ENCODE data around the gene RAB44.

DNA sequence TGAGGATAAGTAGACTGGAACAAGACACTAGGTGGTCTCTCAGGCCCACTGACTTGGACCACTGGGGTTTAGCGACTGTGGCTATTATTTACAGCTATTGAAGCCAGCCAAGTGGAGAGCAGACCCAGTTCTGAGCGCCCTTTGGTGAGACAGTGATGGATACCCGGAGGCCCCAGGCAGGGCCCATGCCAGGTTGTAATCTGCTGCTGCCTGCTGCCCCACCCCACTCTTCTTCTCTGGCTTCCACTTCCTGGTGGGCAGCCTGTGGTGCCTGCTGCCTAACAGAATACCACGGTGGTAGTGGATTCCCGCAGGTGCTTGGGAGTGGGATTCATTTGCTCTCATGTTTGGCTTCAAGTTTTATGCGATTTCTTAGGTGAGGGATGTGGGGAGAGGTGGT is 570 bp downstream of the RAB44 start:
- TF ChIP-seq GATA2 (CRISPR knock-in tag; IDR thresholded peaks at IDR 0.05) (no peak), GABPA (IDR thresholded peaks at IDR 0.05; ENCODE audit: low read depth) (no peak), YY1 (IDR thresholded peaks at IDR 0.05; ENCODE audit: low read depth) (no peak), MXI1 (IDR thresholded peaks at IDR 0.05; ENCODE audit: low read depth, low read length) (no peak), PBX3 (IDR thresholded peaks at IDR 0.05) (no peak), POLR2AphosphoS5 (IDR thresholded peaks at IDR 0.05; ENCODE audit: low read depth, low read length) (no peak), TCF12 (IDR thresholded peaks at IDR 0.05) (no peak), MAX (IDR thresholded peaks at IDR 0.05; ENCODE audit: low read depth) (no peak), REST (IDR thresholded peaks at IDR 0.05; ENCODE audit: low read depth, low read length) (no peak), TAF1 (IDR thresholded peaks at IDR 0.05; ENCODE audit: borderline replicate concordance, low read depth, low read length) (no peak)
- TF ChIP-seq, protein P1, sequence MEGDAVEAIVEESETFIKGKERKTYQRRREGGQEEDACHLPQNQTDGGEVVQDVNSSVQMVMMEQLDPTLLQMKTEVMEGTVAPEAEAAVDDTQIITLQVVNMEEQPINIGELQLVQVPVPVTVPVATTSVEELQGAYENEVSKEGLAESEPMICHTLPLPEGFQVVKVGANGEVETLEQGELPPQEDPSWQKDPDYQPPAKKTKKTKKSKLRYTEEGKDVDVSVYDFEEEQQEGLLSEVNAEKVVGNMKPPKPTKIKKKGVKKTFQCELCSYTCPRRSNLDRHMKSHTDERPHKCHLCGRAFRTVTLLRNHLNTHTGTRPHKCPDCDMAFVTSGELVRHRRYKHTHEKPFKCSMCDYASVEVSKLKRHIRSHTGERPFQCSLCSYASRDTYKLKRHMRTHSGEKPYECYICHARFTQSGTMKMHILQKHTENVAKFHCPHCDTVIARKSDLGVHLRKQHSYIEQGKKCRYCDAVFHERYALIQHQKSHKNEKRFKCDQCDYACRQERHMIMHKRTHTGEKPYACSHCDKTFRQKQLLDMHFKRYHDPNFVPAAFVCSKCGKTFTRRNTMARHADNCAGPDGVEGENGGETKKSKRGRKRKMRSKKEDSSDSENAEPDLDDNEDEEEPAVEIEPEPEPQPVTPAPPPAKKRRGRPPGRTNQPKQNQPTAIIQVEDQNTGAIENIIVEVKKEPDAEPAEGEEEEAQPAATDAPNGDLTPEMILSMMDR (IDR thresholded peaks at IDR 0.05), result no peak
- TF ChIP-seq, protein P2, sequence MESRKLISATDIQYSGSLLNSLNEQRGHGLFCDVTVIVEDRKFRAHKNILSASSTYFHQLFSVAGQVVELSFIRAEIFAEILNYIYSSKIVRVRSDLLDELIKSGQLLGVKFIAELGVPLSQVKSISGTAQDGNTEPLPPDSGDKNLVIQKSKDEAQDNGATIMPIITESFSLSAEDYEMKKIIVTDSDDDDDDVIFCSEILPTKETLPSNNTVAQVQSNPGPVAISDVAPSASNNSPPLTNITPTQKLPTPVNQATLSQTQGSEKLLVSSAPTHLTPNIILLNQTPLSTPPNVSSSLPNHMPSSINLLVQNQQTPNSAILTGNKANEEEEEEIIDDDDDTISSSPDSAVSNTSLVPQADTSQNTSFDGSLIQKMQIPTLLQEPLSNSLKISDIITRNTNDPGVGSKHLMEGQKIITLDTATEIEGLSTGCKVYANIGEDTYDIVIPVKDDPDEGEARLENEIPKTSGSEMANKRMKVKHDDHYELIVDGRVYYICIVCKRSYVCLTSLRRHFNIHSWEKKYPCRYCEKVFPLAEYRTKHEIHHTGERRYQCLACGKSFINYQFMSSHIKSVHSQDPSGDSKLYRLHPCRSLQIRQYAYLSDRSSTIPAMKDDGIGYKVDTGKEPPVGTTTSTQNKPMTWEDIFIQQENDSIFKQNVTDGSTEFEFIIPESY (IDR thresholded peaks at IDR 0.05; ENCODE audit: borderline replicate concordance, low read depth), result no peak

Data from SK-N-SH (cell line).